ENCODE measurements around the gene SNRPE. TPM values are rescaled to one million over a fixed set of nuclear protein-coding genes. Genes with fewer than 3 reads are reported as not detected.
"Not testable (repeated sequence)": the region's sequence is repeated elsewhere in the genome, so short reads cannot be mapped to it uniquely, and the experiment has no call there.

The SNRPE gene
- 247 TPM for polyA plus RNA-seq (2013, experiment 1 of 2)
- 272 TPM for polyA plus RNA-seq (2013, experiment 2 of 2)

GRCh38 chr1:203861379-203862184 is at the start of gene SNRPE:
TSS of gene SNRPE (plus strand) at chr1:203861599. CDS start at chr1:203861660, 61 bp downstream.
- H3K36me3 ChIP-seq (ENCODE audit: insufficient read depth, low read length): peaks cover 33% of the 10 kb centered on the region
- H3K27ac ChIP-seq (ENCODE audit: low read depth, low read length): peak within 1 kb of the TSS; percentile 95
- peak within 1 kb of the TSS; percentile 98 for H3K9ac ChIP-seq (ENCODE audit: low read depth, low read length)
- H3K4me1 ChIP-seq (ENCODE audit: insufficient read depth, low read length): peaks cover 8% of the 10 kb centered on the region
- H3K4me3 ChIP-seq (ENCODE audit: low read length): peak within 1 kb of the TSS; percentile 93
- H3K9me3 ChIP-seq (ENCODE audit: insufficient read depth, low read depth, low read length): no peaks in the 10 kb centered on the region
- under 1% methylated on average over 48 of the region's 48 CpGs for WGBS
- no peaks in the 10 kb centered on the region for H3K27me3 ChIP-seq (ENCODE audit: insufficient read depth, low read length)

- H3K9ac ChIP-seq (ENCODE audit: low read depth, low read length): no peak overlapping the region
- H3K4me3 ChIP-seq (ENCODE audit: low read length): no peak overlapping the region
- no peaks in the 10 kb centered on the region for H3K9me3 ChIP-seq (ENCODE audit: insufficient read depth, low read depth, low read length)
- whole genome bisulfite sequencing: 100% methylated on average over 2 of the region's 2 CpGs
- H3K27me3 ChIP-seq (ENCODE audit: insufficient read depth, low read length): no peaks in the 10 kb centered on the region
- H3K36me3 ChIP-seq (ENCODE audit: insufficient read depth, low read length): peaks cover 65% of the 10 kb centered on the region
- no peaks in the 10 kb centered on the region for H3K4me1 ChIP-seq (ENCODE audit: insufficient read depth, low read length)
- no peak overlapping the region for H3K27ac ChIP-seq (ENCODE audit: low read depth, low read length)
Measured at GRCh38 chr1:203813581-203814341, 47.6 kb upstream of the SNRPE start.

- no peak overlapping the region for H3K27ac ChIP-seq (ENCODE audit: low read depth, low read length)
- peaks cover 92% of the 10 kb centered on the region for H3K36me3 ChIP-seq (ENCODE audit: insufficient read depth, low read length)
- no peaks in the 10 kb centered on the region for H3K27me3 ChIP-seq (ENCODE audit: insufficient read depth, low read length)
- H3K9me3 ChIP-seq (ENCODE audit: insufficient read depth, low read depth, low read length): no peaks in the 10 kb centered on the region
- H3K4me1 ChIP-seq (ENCODE audit: insufficient read depth, low read length): no peaks in the 10 kb centered on the region
- 90% methylated on average over 5 of the region's 6 CpGs for WGBS
- no peak overlapping the region for H3K4me3 ChIP-seq (ENCODE audit: low read length)
- H3K9ac ChIP-seq (ENCODE audit: low read depth, low read length): no peak overlapping the region
Measured at GRCh38 chr1:203818399-203818798, 43.0 kb upstream of the SNRPE start.

GRCh38 chr1:203823306-203823705 is 38.1 kb upstream of the SNRPE start:
- H3K4me1 ChIP-seq (ENCODE audit: insufficient read depth, low read length): no peaks in the 10 kb centered on the region
- H3K36me3 ChIP-seq (ENCODE audit: insufficient read depth, low read length): peaks cover 91% of the 10 kb centered on the region
- no peak overlapping the region for H3K27ac ChIP-seq (ENCODE audit: low read depth, low read length)
- H3K27me3 ChIP-seq (ENCODE audit: insufficient read depth, low read length): no peaks in the 10 kb centered on the region
- WGBS: 93% methylated on average over 1 of the region's 1 CpG
- H3K4me3 ChIP-seq (ENCODE audit: low read length): no peak overlapping the region
- no peaks in the 10 kb centered on the region for H3K9me3 ChIP-seq (ENCODE audit: insufficient read depth, low read depth, low read length)
- no peak overlapping the region for H3K9ac ChIP-seq (ENCODE audit: low read depth, low read length)

GRCh38 chr1:203826175-203826574 is 35.2 kb upstream of the SNRPE start:
- H3K27me3 ChIP-seq (ENCODE audit: insufficient read depth, low read length): no peaks in the 10 kb centered on the region
- H3K9ac ChIP-seq (ENCODE audit: low read depth, low read length): no peak overlapping the region
- WGBS: 100% methylated on average over 1 of the region's 2 CpGs
- no peak overlapping the region for H3K27ac ChIP-seq (ENCODE audit: low read depth, low read length)
- H3K36me3 ChIP-seq (ENCODE audit: insufficient read depth, low read length): peaks cover 91% of the 10 kb centered on the region
- H3K4me1 ChIP-seq (ENCODE audit: insufficient read depth, low read length): no peaks in the 10 kb centered on the region
- H3K9me3 ChIP-seq (ENCODE audit: insufficient read depth, low read depth, low read length): no peaks in the 10 kb centered on the region
- H3K4me3 ChIP-seq (ENCODE audit: low read length): no peak overlapping the region

GRCh38 chr1:203828002-203828401 is 33.4 kb upstream of the SNRPE start:
- H3K4me3 ChIP-seq (ENCODE audit: low read length): no peak overlapping the region
- no peaks in the 10 kb centered on the region for H3K27me3 ChIP-seq (ENCODE audit: insufficient read depth, low read length)
- 94% methylated on average over 5 of the region's 5 CpGs for WGBS
- peaks cover 91% of the 10 kb centered on the region for H3K36me3 ChIP-seq (ENCODE audit: insufficient read depth, low read length)
- H3K4me1 ChIP-seq (ENCODE audit: insufficient read depth, low read length): no peaks in the 10 kb centered on the region
- H3K9ac ChIP-seq (ENCODE audit: low read depth, low read length): no peak overlapping the region
- no peaks in the 10 kb centered on the region for H3K9me3 ChIP-seq (ENCODE audit: insufficient read depth, low read depth, low read length)
- no peak overlapping the region for H3K27ac ChIP-seq (ENCODE audit: low read depth, low read length)

- 100% methylated on average over 1 of the region's 1 CpG for WGBS
- Histone ChIP-seq H3K36me3 (ENCODE audit: insufficient read depth, low read length) (peaks cover 89% of the 10 kb centered on the region), H3K27ac (ENCODE audit: low read depth, low read length) (no peak overlapping the region), H3K9me3 (ENCODE audit: insufficient read depth, low read depth, low read length) (no peaks in the 10 kb centered on the region), H3K4me1 (ENCODE audit: insufficient read depth, low read length) (no peaks in the 10 kb centered on the region), H3K27me3 (ENCODE audit: insufficient read depth, low read length) (no peaks in the 10 kb centered on the region), H3K4me3 (ENCODE audit: low read length) (no peak overlapping the region), H3K9ac (ENCODE audit: low read depth, low read length) (no peak overlapping the region)
Measured at GRCh38 chr1:203828503-203828902, 32.9 kb upstream of the SNRPE start.

GRCh38 chr1:203829247-203829646 is 32.2 kb upstream of the SNRPE start:
- H3K4me1 ChIP-seq (ENCODE audit: insufficient read depth, low read length); H3K27me3 ChIP-seq (ENCODE audit: insufficient read depth, low read length); H3K9me3 ChIP-seq (ENCODE audit: insufficient read depth, low read depth, low read length); H3K27ac ChIP-seq (ENCODE audit: low read depth, low read length); H3K4me3 ChIP-seq (ENCODE audit: low read length); H3K9ac ChIP-seq (ENCODE audit: low read depth, low read length): not testable (repeated sequence)
- peaks cover 91% of the 10 kb centered on the region for H3K36me3 ChIP-seq (ENCODE audit: insufficient read depth, low read length)
- WGBS: 98% methylated on average over 5 of the region's 5 CpGs

- Histone ChIP-seq H3K27ac (ENCODE audit: low read depth, low read length) (no peak overlapping the region), H3K36me3 (ENCODE audit: insufficient read depth, low read length) (peaks cover 94% of the 10 kb centered on the region), H3K4me3 (ENCODE audit: low read length) (no peak overlapping the region), H3K9me3 (ENCODE audit: insufficient read depth, low read depth, low read length) (peaks cover 4% of the 10 kb centered on the region; the same call in 1 of the 2 replicates), H3K9ac (ENCODE audit: low read depth, low read length) (no peak overlapping the region), H3K4me1 (ENCODE audit: insufficient read depth, low read length) (no peaks in the 10 kb centered on the region), H3K27me3 (ENCODE audit: insufficient read depth, low read length) (no peaks in the 10 kb centered on the region)
- 97% methylated on average over 3 of the region's 3 CpGs for WGBS
Measured at GRCh38 chr1:203835476-203835875, 25.9 kb upstream of the SNRPE start.

GRCh38 chr1:203839081-203839480 is 22.3 kb upstream of the SNRPE start:
- Histone ChIP-seq H3K4me3 (ENCODE audit: low read length) (no peak overlapping the region), H3K4me1 (ENCODE audit: insufficient read depth, low read length) (no peaks in the 10 kb centered on the region; the same call in 1 of the 2 replicates), H3K36me3 (ENCODE audit: insufficient read depth, low read length) (peaks cover 83% of the 10 kb centered on the region), H3K9me3 (ENCODE audit: insufficient read depth, low read depth, low read length) (peaks cover 12% of the 10 kb centered on the region; the same call in 1 of the 2 replicates), H3K9ac (ENCODE audit: low read depth, low read length) (no peak overlapping the region), H3K27ac (ENCODE audit: low read depth, low read length) (no peak overlapping the region), H3K27me3 (ENCODE audit: insufficient read depth, low read length) (no peaks in the 10 kb centered on the region)
- 94% methylated on average over 5 of the region's 5 CpGs for WGBS

GRCh38 chr1:203840208-203840808 is 21.1 kb upstream of the SNRPE start:
- no peaks in the 10 kb centered on the region for H3K27me3 ChIP-seq (ENCODE audit: insufficient read depth, low read length)
- H3K36me3 ChIP-seq (ENCODE audit: insufficient read depth, low read length): peaks cover 84% of the 10 kb centered on the region
- no peak overlapping the region for H3K27ac ChIP-seq (ENCODE audit: low read depth, low read length)
- no peaks in the 10 kb centered on the region; the same call in 1 of the 2 replicates for H3K4me1 ChIP-seq (ENCODE audit: insufficient read depth, low read length)
- over 99% methylated on average over 4 of the region's 4 CpGs for WGBS
- no peak overlapping the region for H3K9ac ChIP-seq (ENCODE audit: low read depth, low read length)
- peaks cover 12% of the 10 kb centered on the region; the same call in 1 of the 2 replicates for H3K9me3 ChIP-seq (ENCODE audit: insufficient read depth, low read depth, low read length)
- H3K4me3 ChIP-seq (ENCODE audit: low read length): no peak overlapping the region

Measured in HUES64 (cell line).